H9 (cell line): Measurements from ENCODE around the gene WNT8B. TPM values are rescaled to one million over a fixed set of nuclear protein-coding genes. Genes with fewer than 3 reads are reported as not detected.

Experiments used
- DNase-seq: peaks from one replicate; pipeline ENCODE4 v3.0.0-alpha.2; 2017
- H2AFZ ChIP-seq: one replicate; pipeline ENCODE4 v1.6.1; 2013; ENCODE audit warnings: mild to moderate bottlenecking, low read length, control low read depth, moderate library complexity
- H2AK5ac ChIP-seq: 2 replicates; pipeline ENCODE4 v1.6.1; 2013; ENCODE audit warnings: low read length, control low read depth, mixed read lengths; ENCODE audit not compliant: insufficient read length
- H2BK120ac ChIP-seq: one replicate; pipeline ENCODE4 v1.6.1; 2013; ENCODE audit warnings: low read depth, mild to moderate bottlenecking, low read length, control low read depth, inconsistent platforms; ENCODE audit not compliant: poor library complexity, severe bottlenecking
- H2BK12ac ChIP-seq: 2 replicates; pipeline ENCODE4 v1.6.1; 2013; ENCODE audit warnings: low read length, control low read depth, mixed read lengths, low read depth; ENCODE audit not compliant: insufficient read length
- H2BK15ac ChIP-seq: 2 replicates; pipeline ENCODE4 v1.6.1; 2013; ENCODE audit warnings: low read depth, low read length, control low read depth
- H2BK20ac ChIP-seq: one replicate; pipeline ENCODE4 v1.6.1; 2013; ENCODE audit warnings: low read depth, mild to moderate bottlenecking, low read length, control low read depth, inconsistent platforms; ENCODE audit not compliant: poor library complexity, severe bottlenecking
- H2BK5ac ChIP-seq: 2 replicates; pipeline ENCODE4 v1.6.1; 2013; ENCODE audit warnings: low read length, control low read depth, mixed read lengths; ENCODE audit not compliant: insufficient read length
- H3K14ac ChIP-seq: 2 replicates; pipeline ENCODE4 v1.6.1; 2013; ENCODE audit warnings: low read length, control low read depth; ENCODE audit not compliant: insufficient read depth
- H3K18ac ChIP-seq: 2 replicates; pipeline ENCODE4 v1.6.1; 2013; ENCODE audit warnings: low read depth, mild to moderate bottlenecking, mixed read lengths, low read length, control low read depth; ENCODE audit not compliant: insufficient read length
- H3K23ac ChIP-seq: 2 replicates; pipeline ENCODE4 v1.6.1; 2013; ENCODE audit warnings: low read length, control low read depth, mixed read lengths, low read depth; ENCODE audit not compliant: insufficient read length
- H3K23me2 ChIP-seq: 2 replicates; pipeline ENCODE4 v1.6.1; 2013; ENCODE audit warnings: low read depth, mild to moderate bottlenecking, mixed read lengths, low read length, control low read depth; ENCODE audit not compliant: insufficient read length, poor library complexity, severe bottlenecking
- H3K27ac ChIP-seq: 2 replicates; pipeline ENCODE4 v1.5.1; 2013; ENCODE audit warnings: low read length, control low read depth, mixed read lengths, low read depth; ENCODE audit not compliant: insufficient read length
- H3K27me3 ChIP-seq: 2 replicates; pipeline ENCODE4 v1.6.1; 2013; ENCODE audit warnings: low read length, control low read depth, inconsistent platforms; ENCODE audit not compliant: insufficient read depth
- H3K4ac ChIP-seq: 2 replicates; pipeline ENCODE4 v1.6.1; 2013; ENCODE audit warnings: low read depth, mild to moderate bottlenecking, control low read depth, inconsistent platforms, low read length, moderate library complexity
- H3K4me1 ChIP-seq: 2 replicates; pipeline ENCODE4 v1.6.1; 2013; ENCODE audit warnings: low read length, control low read depth, inconsistent platforms; ENCODE audit not compliant: insufficient read depth
- H3K4me2 ChIP-seq: 2 replicates; pipeline ENCODE4 v1.6.1; 2013; ENCODE audit warnings: low read length, control low read depth, mixed read lengths; ENCODE audit not compliant: insufficient read length, insufficient read depth
- H3K56ac ChIP-seq: 2 replicates; pipeline ENCODE4 v1.6.1; 2013; ENCODE audit warnings: low read depth, mild to moderate bottlenecking, mixed read lengths, low read length, control low read depth; ENCODE audit not compliant: insufficient read length
- H3K79me1 ChIP-seq: 2 replicates; pipeline ENCODE4 v1.6.1; 2013; ENCODE audit warnings: low read depth, mild to moderate bottlenecking, moderate library complexity, low read length, control low read depth, inconsistent platforms; ENCODE audit not compliant: insufficient read depth, poor library complexity, severe bottlenecking
- H3K79me2 ChIP-seq: 2 replicates; pipeline ENCODE4 v1.6.1; 2013; ENCODE audit warnings: low read length, control low read depth, inconsistent platforms; ENCODE audit not compliant: insufficient read depth
- H3K9ac ChIP-seq: 2 replicates; pipeline ENCODE4 v1.6.1; 2013; ENCODE audit warnings: low read length, control low read depth, mixed read lengths; ENCODE audit not compliant: insufficient read length; ENCODE audit errors: extremely low read depth
- H3K9me3 ChIP-seq: one replicate; pipeline ENCODE4 v1.6.1; 2013; ENCODE audit warnings: low read depth, low read length, inconsistent platforms; ENCODE audit not compliant: control insufficient read depth
- H3T11ph ChIP-seq: one replicate; pipeline ENCODE4 v1.6.1; 2013; ENCODE audit warnings: mild to moderate bottlenecking, low read length, control low read depth, inconsistent platforms
- H4K20me1 ChIP-seq: one replicate; pipeline ENCODE4 v1.6.1; 2013; ENCODE audit not compliant: control insufficient read depth, insufficient read length, insufficient read depth
- H4K5ac ChIP-seq: 2 replicates; pipeline ENCODE4 v1.6.1; 2013; ENCODE audit warnings: low read depth, mild to moderate bottlenecking, mixed read lengths, low read length, control low read depth; ENCODE audit not compliant: insufficient read length
- H4K8ac ChIP-seq: replicated peaks from 2 replicates; pipeline ENCODE4 v1.6.1; 2013; ENCODE audit warnings: low read length, control low read depth, mixed read lengths, low read depth; ENCODE audit not compliant: insufficient read length
- H4K91ac ChIP-seq: 2 replicates; pipeline ENCODE4 v1.6.1; 2013; ENCODE audit warnings: low read depth, mild to moderate bottlenecking, moderate library complexity, mixed read lengths, low read length, control low read depth; ENCODE audit not compliant: insufficient read length
- H3K27ac Mint-ChIP-seq, 3 experiments: 2 replicates in 2 of 3; 3 replicates in 1 of 3; pipeline ENCODE4 v1.8.0; 2020 to 2021; ENCODE audit warnings: mixed read lengths in 3 of 3, mild to moderate bottlenecking in 1 of 3, moderate library complexity in 1 of 3
- H3K27me3 Mint-ChIP-seq: 2 replicates; pipeline ENCODE4 v1.8.0; 2021; ENCODE audit warnings: low read depth, mild to moderate bottlenecking, moderate library complexity, mixed read lengths
- H3K36me3 Mint-ChIP-seq, 3 experiments: 2 replicates in 2 of 3; 3 replicates in 1 of 3; pipeline ENCODE4 v1.8.0; 2020 to 2021; ENCODE audit warnings: low read depth in 3 of 3, mixed read lengths in 3 of 3; ENCODE audit not compliant: insufficient read depth in 1 of 3
- H3K4me1 Mint-ChIP-seq, 2 experiments: 2 replicates each; pipeline ENCODE4 v1.8.0; 2020; ENCODE audit warnings: mixed read lengths in 2 of 2
- H3K4me3 Mint-ChIP-seq, 2 experiments: 2 replicates in 1 of 2; 3 replicates in 1 of 2; pipeline ENCODE4 v1.8.0; 2020 to 2021; ENCODE audit warnings: mild to moderate bottlenecking in 2 of 2, mixed read lengths in 2 of 2, moderate library complexity in 1 of 2
- H3K9me3 Mint-ChIP-seq, 2 experiments: 2 replicates in 1 of 2; 3 replicates in 1 of 2; pipeline ENCODE4 v1.8.0; 2020; ENCODE audit warnings: mild to moderate bottlenecking in 2 of 2, mixed read lengths in 2 of 2, moderate library complexity in 1 of 2
- CTCF ChIP-seq: fragments of 200-600 bp; sonication (generic); conservative IDR thresholded peaks from 3 replicates; pipeline ENCODE4 v1.8.0; 2021; ENCODE audit warnings: antibody characterized with exemption, mild to moderate bottlenecking
- WGBS: extraction: QIAGEN DNeasy Blood & Tissue Kit; methylation state at CpG from one replicate; pipeline ENCODE4 v1.1.7; 2013; ENCODE audit warnings: missing lambda C conversion rate, low lambda C conversion rate, mixed read lengths; ENCODE audit not compliant: insufficient read length; ENCODE audit errors: extremely low coverage; 5-methylcytosine and 5-hydroxymethylcytosine counted together
- total RNA-seq: library from RNA; stranded (reverse); gene quantifications from 2 replicates; pipeline ENCODE4 v1.2.1, GENCODE V29; 2021

Gene WNT8B
- total RNA-seq, 1 experiment from 2014 or later, result not detected

- Histone ChIP-seq H2AFZ (no peak overlapping the region), H3K18ac (no peak overlapping the region), H2BK15ac (no peak overlapping the region), H3K9me3 (no peaks in the 10 kb centered on the region), H3K4ac (no peak overlapping the region), H3T11ph (no peak overlapping the region), H3K4me1 (no peaks in the 10 kb centered on the region; the same call in 1 of the 2 replicates), H3K14ac (no peak overlapping the region), H4K5ac (no peak overlapping the region), H4K20me1 (no peaks in the 10 kb centered on the region), H3K56ac (no peak overlapping the region), H2BK20ac (no peak overlapping the region), H3K9ac (peak overlapping the region; percentile 90), H3K27me3 (no peaks in the 10 kb centered on the region), H3K23ac (no peak overlapping the region), H2BK5ac (no peak overlapping the region), H2AK5ac (no peak overlapping the region), H3K79me2 (no peaks in the 10 kb centered on the region), H4K8ac (no peak overlapping the region), H2BK120ac (no peak overlapping the region), H3K4me2 (peak overlapping the region; percentile 99), H3K23me2 (peaks cover 7% of the 10 kb centered on the region), H3K27ac (no peak overlapping the region), H3K79me1 (peaks cover 3% of the 10 kb centered on the region), H2BK12ac (no peak overlapping the region), H4K91ac (no peak overlapping the region)
- Mint-ChIP-seq H3K36me3 (peaks cover 13 to 30% (median 27%) of the 10 kb centered on the region in 3 experiments; a peak in 6 of 7 replicates), H3K4me3 (peak overlapping the region; percentile 100), H3K27ac (peak overlapping the region in 2 of 3 experiments; percentile 24 to 99; a peak in 2 of 7 replicates), H3K27me3 (no peaks in the 10 kb centered on the region), H3K4me1 (peaks cover 15 to 17% of the 10 kb centered on the region in 2 experiments), H3K9me3 (no peaks in the 10 kb centered on the region)
- no peak for TF ChIP-seq CTCF
- no peak for DNase-seq
- no CpG with 5 or more reads among the region's 18 CpGs for WGBS
These were observed 66.2 kb downstream of the WNT8B start for GRCh38 chr10:100528921-100529474.
